ENCODE results near the gene CUL5.

GRCh38 chr11:107999759-108000455 lies 8.8 kb upstream of the CUL5 start:
- TF ChIP-seq CEBPB (IDR thresholded peaks at IDR 0.05): no peak
- TF ChIP-seq POLR2A (IDR thresholded peaks at IDR 0.05; ENCODE audit: low read length): no peak
- TF ChIP-seq MAZ (IDR thresholded peaks at IDR 0.05; ENCODE audit: borderline replicate concordance, low read depth, low read length): no peak
- 0 out of 3 replicates have a peak, but pooled peaks have one; percentile 12 for TF ChIP-seq SMC3 (IDR thresholded peaks at IDR 0.05)
- TF ChIP-seq CTCF (IDR thresholded peaks at IDR 0.05): peak; percentile 35; the same call in 2 of the 3 replicates
- no peak for TF ChIP-seq ESRRA (IDR thresholded peaks at IDR 0.05; ENCODE audit: borderline replicate concordance, low read length)

Measured in A549 (cell line).